Measurements from ENCODE around the gene ASPHD2.
"Not testable (repeated sequence)": the region's sequence is repeated elsewhere in the genome, so short reads cannot be mapped to it uniquely, and the experiment has no call there.

The ASPHD2 gene

GRCh38 chr22:26432619-26433311 lies 3.7 kb downstream of the ASPHD2 start:
- ATAC-seq = peak; percentile 65
- no peaks in the 10 kb centered on the region for H3K9me3 Mint-ChIP-seq
- peaks cover 23% of the 10 kb centered on the region for H3K36me3 Mint-ChIP-seq
- peak overlapping the region; percentile 60 for H3K27ac Mint-ChIP-seq
- no peak overlapping the region for H3K4me3 Mint-ChIP-seq
- no peaks in the 10 kb centered on the region for H3K27me3 Mint-ChIP-seq
- peaks cover 73% of the 10 kb centered on the region for H3K4me1 Mint-ChIP-seq

- ATAC-seq = no peak
These were observed 4.7 kb downstream of the ASPHD2 start for GRCh38 chr22:26433805-26434204.

GRCh38 chr22:26435327-26436093 lies 6.5 kb downstream of the ASPHD2 start:
- Mint-ChIP-seq H3K4me1 (peaks cover 55% of the 10 kb centered on the region), H3K4me3 (no peak overlapping the region), H3K27ac (peak overlapping the region; percentile 55), H3K36me3 (peaks cover 23% of the 10 kb centered on the region), H3K9me3 (no peaks in the 10 kb centered on the region), H3K27me3 (no peaks in the 10 kb centered on the region)
- no peak for ATAC-seq

More at GRCh38 chr22:26433805-26434204, 4.7 kb downstream of the ASPHD2 start:
- Mint-ChIP-seq H3K9me3 (no peaks in the 10 kb centered on the region), H3K36me3 (peaks cover 23% of the 10 kb centered on the region), H3K27me3 (no peaks in the 10 kb centered on the region), H3K4me1 (peaks cover 67% of the 10 kb centered on the region), H3K27ac (no peak overlapping the region), H3K4me3 (no peak overlapping the region)

- no peak for ATAC-seq
- Mint-ChIP-seq H3K4me3 (no peak overlapping the region), H3K36me3 (peaks cover 23% of the 10 kb centered on the region)
These were observed 7.9 kb downstream of the ASPHD2 start for GRCh38 chr22:26436903-26437515.

GRCh38 chr22:26437694-26438392 lies 8.8 kb downstream of the ASPHD2 start:
- H3K4me1 Mint-ChIP-seq = peaks cover 38% of the 10 kb centered on the region
- H3K27ac Mint-ChIP-seq = peak overlapping the region; percentile 25
- H3K27me3 Mint-ChIP-seq = no peaks in the 10 kb centered on the region
- H3K4me3 Mint-ChIP-seq = no peak overlapping the region
- H3K36me3 Mint-ChIP-seq = peaks cover 31% of the 10 kb centered on the region
- H3K9me3 Mint-ChIP-seq = no peaks in the 10 kb centered on the region
- ATAC-seq = no peak

More at GRCh38 chr22:26436903-26437515, 7.9 kb downstream of the ASPHD2 start:
- Mint-ChIP-seq H3K4me1 (peaks cover 41% of the 10 kb centered on the region), H3K9me3 (no peaks in the 10 kb centered on the region), H3K27ac (peak overlapping the region; percentile 25), H3K27me3 (no peaks in the 10 kb centered on the region)

GRCh38 chr22:26438776-26439175 lies 9.7 kb downstream of the ASPHD2 start:
- not testable (repeated sequence) for H3K27me3 Mint-ChIP-seq, ATAC-seq, H3K4me3 Mint-ChIP-seq, H3K27ac Mint-ChIP-seq, H3K9me3 Mint-ChIP-seq
- Mint-ChIP-seq H3K36me3 (peaks cover 39% of the 10 kb centered on the region), H3K4me1 (peaks cover 36% of the 10 kb centered on the region)

- Mint-ChIP-seq H3K4me3 (no peak overlapping the region), H3K36me3 (peaks cover 46% of the 10 kb centered on the region), H3K27ac (no peak overlapping the region), H3K27me3 (no peaks in the 10 kb centered on the region), H3K4me1 (peaks cover 36% of the 10 kb centered on the region), H3K9me3 (no peaks in the 10 kb centered on the region)
- ATAC-seq = no peak
These were observed 10.5 kb downstream of the ASPHD2 start for GRCh38 chr22:26439559-26439958.

- H3K9me3 Mint-ChIP-seq = no peaks in the 10 kb centered on the region
- no peak for ATAC-seq
- H3K4me1 Mint-ChIP-seq = peaks cover 13% of the 10 kb centered on the region
- H3K36me3 Mint-ChIP-seq = peaks cover 32% of the 10 kb centered on the region
- H3K27me3 Mint-ChIP-seq = no peaks in the 10 kb centered on the region
- no peak overlapping the region for H3K27ac Mint-ChIP-seq
- no peak overlapping the region for H3K4me3 Mint-ChIP-seq
These were observed 13.2 kb downstream of the ASPHD2 start for GRCh38 chr22:26442086-26442756.

- ATAC-seq = no peak
- Mint-ChIP-seq H3K27me3 (no peaks in the 10 kb centered on the region), H3K36me3 (peaks cover 32% of the 10 kb centered on the region), H3K9me3 (no peaks in the 10 kb centered on the region), H3K27ac (no peak overlapping the region), H3K4me3 (no peak overlapping the region), H3K4me1 (peaks cover 6% of the 10 kb centered on the region)
These were observed 15.0 kb downstream of the ASPHD2 start for GRCh38 chr22:26443901-26444690.

- Mint-ChIP-seq H3K4me1 (peaks cover 6% of the 10 kb centered on the region), H3K36me3 (peaks cover 32% of the 10 kb centered on the region), H3K4me3 (no peak overlapping the region), H3K27ac (no peak overlapping the region), H3K9me3 (no peaks in the 10 kb centered on the region), H3K27me3 (no peaks in the 10 kb centered on the region)
- no peak for ATAC-seq
These were observed 15.7 kb downstream of the ASPHD2 start for GRCh38 chr22:26444777-26445176.

- Mint-ChIP-seq H3K36me3 (peaks cover 35% of the 10 kb centered on the region), H3K27ac (no peak overlapping the region), H3K4me1 (peaks cover 6% of the 10 kb centered on the region), H3K9me3 (no peaks in the 10 kb centered on the region), H3K27me3 (no peaks in the 10 kb centered on the region), H3K4me3 (no peak overlapping the region)
- ATAC-seq = no peak
These were observed 16.7 kb downstream of the ASPHD2 start for GRCh38 chr22:26445577-26446275.

- Mint-ChIP-seq H3K27me3 (no peaks in the 10 kb centered on the region), H3K27ac (no peak overlapping the region), H3K4me3 (no peak overlapping the region), H3K36me3 (peaks cover 46% of the 10 kb centered on the region), H3K4me1 (peaks cover 6% of the 10 kb centered on the region), H3K9me3 (no peaks in the 10 kb centered on the region)
- ATAC-seq = no peak
These were observed 17.9 kb downstream of the ASPHD2 start for GRCh38 chr22:26446808-26447515.
